Dedifferentiated amniotic fluid mesenchymal stem cell (primary cell): ENCODE measurements around the gene NGFR.

Source experiments
- DNase-seq: peaks from one replicate; pipeline ENCODE4 v3.0.0-alpha.2; 2016; ENCODE audit errors: extremely low spot score

NGFR gene

DNA sequence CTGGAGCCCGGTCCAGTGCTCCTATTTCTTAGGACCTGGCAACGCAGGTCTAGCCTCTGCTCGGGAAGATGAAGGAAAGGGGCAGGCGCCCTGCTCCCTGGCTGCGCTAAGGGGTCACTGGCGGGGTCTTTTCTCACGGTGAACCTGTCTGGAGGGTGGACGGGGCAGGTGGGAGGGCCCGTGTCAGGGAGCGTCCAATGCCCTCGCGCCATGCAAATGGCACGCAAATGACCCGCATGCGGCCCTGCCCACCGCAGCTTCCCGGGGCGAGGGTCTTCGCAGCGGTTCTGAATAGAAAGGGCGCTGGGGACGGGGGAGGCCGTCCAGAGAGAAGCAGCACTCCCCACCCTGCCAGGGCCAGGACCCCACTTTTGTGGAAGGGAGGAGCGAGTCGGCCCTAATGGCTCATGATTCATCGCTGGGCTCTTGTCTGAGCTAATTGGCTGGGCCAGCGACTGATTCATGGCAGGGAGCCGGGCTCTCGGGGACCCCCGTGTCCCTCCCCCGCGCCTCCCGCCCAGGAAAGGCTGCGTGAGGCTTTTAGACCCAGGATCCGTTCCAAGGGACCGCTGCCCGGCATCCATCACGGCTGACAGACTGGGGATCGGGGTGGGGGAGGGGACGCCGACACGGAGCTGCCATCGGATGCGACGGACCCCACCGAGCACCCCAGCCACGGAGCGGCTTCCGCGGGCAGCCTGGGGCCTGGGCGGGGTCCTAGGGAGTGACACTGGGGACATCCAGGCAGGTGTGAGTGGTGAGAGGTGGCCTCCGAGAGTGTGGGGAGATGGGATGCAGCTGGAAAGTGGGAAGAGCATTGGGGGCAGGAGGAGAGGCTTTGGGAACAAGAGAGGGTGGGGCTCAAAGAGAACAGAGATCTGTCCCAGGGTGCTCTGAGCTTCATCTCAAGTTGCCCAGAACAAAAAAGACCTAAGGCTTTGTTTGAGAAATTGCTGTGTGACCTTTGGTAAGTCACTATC, 25.0 kb upstream of the NGFR start:
- no peak for DNase-seq

- DNase-seq = no peak
These were observed 23.9 kb upstream of the NGFR start for GRCh38 chr17:49471089-49471683.

GRCh38 chr17:49471769-49472168, 23.3 kb upstream of the NGFR start:
- DNase-seq = no peak

- no peak for DNase-seq
These were observed 22.6 kb upstream of the NGFR start for GRCh38 chr17:49472527-49472926.

GRCh38 chr17:49473900-49474751, 21.0 kb upstream of the NGFR start:
- DNase-seq = no peak

DNA sequence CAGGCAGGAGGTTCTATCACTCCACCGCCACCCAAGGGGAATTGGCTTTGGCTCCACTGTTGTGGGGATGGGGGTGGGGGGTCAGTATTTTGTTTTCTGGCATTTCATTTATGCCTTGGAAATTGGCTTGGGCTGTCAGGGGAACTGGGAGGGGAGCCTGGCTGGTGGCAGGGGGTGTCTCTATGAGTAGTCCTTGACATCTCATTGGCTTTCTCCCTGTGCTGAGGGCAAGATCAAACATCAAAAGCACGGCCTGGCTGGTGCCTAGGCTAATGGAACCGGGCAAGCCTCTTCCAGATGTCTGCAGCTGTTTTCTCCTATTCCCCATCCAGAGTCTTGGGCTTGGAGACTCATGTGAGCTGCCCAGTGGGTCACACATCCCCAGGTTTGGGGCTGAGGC, 17.4 kb upstream of the NGFR start:
- DNase-seq = no peak

- no peak for DNase-seq
These were observed 14.1 kb upstream of the NGFR start for GRCh38 chr17:49480836-49481615.

DNA sequence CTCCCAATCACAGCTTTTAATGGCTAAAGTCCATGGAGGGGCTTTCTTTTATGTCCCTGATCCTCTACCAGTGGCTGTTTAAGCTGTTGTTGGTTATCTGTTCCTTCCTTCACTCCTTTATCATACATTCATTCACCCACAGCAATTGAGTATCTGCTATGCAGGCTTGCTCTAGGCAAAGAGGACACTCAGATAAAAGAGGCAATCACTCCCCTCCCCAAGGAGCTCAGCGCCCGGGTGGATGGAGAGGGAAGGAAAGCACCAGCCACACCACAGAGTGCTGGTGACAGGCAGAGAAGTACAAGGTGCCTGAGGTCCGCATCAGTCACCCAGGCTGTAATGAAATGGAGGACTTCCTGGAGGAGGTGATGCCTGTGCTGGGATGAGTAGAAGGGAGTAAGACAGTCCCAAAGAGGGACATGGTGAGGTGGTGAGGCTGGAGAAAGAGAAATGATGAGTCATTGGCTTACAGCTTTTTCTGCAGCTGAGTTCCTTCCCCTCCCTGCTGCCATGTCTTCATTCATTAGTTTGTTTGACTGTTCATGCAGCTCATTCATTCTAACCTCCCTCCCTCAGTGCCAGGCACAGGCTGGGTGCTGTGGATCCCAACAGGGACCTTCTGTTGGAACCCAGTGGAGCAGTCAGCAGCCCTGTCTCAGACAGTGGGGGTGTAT, 12.8 kb upstream of the NGFR start:
- no peak for DNase-seq

GRCh38 chr17:49483599-49484509, 11.2 kb upstream of the NGFR start:
- DNase-seq = no peak

DNA sequence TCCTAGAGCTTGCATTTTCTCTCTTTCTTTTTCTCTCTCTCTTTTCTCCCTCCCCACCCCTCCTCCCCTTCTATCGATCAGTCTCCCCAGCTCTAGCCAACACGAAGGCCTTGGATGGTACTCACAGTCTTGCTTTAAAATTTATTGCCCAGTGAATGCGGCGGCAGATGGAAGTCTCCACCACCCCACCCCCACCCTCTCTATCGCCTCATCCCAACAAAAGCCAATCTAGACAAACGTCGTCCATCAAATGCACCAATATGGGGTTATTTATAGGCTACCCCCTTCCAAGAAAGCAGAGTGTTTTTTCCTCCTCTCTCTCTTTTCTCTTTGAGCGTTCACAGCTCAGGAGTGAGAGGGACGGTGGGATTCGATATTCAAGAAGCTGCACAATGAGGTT, 10.5 kb upstream of the NGFR start:
- no peak for DNase-seq

- DNase-seq = no peak
These were observed 9.0 kb upstream of the NGFR start for GRCh38 chr17:49486012-49486641.

- DNase-seq = no peak
These were observed 7.9 kb upstream of the NGFR start for GRCh38 chr17:49487183-49487582.

- DNase-seq = no peak
These were observed 6.5 kb upstream of the NGFR start for GRCh38 chr17:49488612-49489011.

GRCh38 chr17:49489348-49489747, 5.7 kb upstream of the NGFR start:
- DNase-seq = no peak

DNA sequence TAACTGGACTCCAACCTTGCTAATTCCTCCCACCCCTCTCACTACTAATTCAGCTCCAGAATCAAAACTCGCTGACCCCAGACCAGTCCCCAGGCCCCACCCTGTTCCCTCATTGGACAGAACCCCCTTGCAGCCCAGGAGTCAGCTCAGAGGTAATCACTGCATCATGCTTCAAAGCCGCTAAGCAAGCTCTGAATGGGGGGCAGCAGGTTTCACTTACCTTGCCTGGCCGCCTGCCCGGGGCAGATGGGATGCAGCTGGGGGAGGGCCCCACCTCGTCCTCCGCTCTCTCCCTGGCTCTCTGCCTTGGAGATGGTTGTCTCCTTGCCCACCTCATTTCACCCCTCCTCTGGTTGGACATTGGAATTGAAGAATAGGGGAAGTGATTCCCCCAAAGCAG, 4.8 kb upstream of the NGFR start:
- DNase-seq = no peak

DNA sequence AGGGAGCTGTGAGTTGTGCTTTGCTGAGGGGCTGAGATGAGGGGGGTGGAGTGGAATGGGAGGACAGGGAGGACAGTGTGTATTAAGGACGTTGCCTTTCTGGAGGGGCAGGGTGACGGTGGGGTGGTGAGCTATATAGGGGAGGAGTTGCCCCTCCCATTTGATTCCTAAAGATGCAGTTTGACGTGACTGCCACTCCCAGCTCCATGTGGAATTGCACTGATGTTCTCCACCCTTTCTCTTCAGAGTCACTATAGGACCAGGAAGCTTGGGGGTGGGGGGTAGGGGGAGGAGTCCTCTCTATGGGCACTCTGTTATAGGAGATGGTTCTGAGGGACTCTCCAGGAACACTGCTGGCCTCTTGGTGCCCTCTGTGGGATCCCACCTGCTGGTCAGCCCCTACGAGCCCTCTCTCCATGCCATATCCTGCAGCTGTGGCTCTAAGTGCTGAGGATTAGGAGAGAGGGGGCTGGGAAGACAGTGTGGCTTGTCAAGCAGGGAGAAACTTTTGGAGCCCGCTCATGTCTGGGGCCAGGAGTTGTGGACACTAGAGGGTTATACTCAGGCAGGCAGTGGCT, 3.8 kb upstream of the NGFR start:
- no peak for DNase-seq

DNA sequence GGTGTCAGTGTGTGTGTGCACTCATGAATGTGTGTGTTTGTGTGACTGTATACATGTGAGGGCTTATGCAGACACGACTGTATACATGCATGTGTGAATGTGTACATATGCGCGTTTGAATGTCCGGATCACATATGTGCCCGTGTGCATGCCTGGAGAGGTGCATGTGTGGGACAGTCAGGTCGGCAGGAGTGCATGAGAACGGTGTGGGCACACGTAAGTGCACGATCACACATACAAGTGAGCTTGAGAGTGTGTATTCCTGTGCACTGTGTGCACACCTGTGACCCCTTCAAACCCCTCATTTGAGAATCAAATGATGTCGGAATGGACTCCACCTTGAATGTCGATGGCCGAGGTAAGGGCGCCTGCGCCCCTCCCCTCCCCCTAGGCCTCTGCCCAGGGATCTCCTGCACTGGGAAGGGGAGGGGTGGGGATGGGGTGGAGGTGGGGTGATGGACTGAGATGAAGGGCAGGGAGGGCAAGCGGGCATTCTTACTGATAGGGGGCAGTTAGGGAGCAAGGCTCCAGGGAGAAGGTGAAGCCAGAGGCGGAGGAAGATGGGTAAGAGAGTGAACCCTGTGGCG, 601 bp upstream of the NGFR start:
- DNase-seq = no peak

- DNase-seq = no peak
These were observed 719 bp downstream of the NGFR start for GRCh38 chr17:49495842-49496182.
